Body of pancreas (tissue), 4 donors: Measurements from ENCODE around the gene PCK1. TPM values are rescaled to one million over a fixed set of nuclear protein-coding genes. Genes with fewer than 3 reads are reported as not detected.

Experiments
- ATAC-seq: fragments of 150-250 bp; one replicate; pipeline ENCODE4 v1.9.1; 2016
- DNase-seq, 4 donors: peaks; one replicate each; pipeline ENCODE4 v3.0.0-alpha.2; 2019
- H3K27ac ChIP-seq, 4 donors: fragments of 200-600 bp; sonication (generic); 1 replicate in 3 of 4; 2 replicates in 1 of 4; pipeline versions ENCODE4 v1.5.1 to v1.6.1; 2016 to 2019; ENCODE audit warnings: mild to moderate bottlenecking in 1 of 4, mixed read lengths in 1 of 4, moderate library complexity in 1 of 4
- H3K27me3 ChIP-seq, 2 donors: fragments of 200-600 bp; sonication (generic); one replicate each; pipeline ENCODE4 v1.6.0; 2016; ENCODE audit warnings: mild to moderate bottlenecking in 1 of 2
- H3K36me3 ChIP-seq, 2 donors: fragments of 200-600 bp; sonication (generic); replicated peaks in 1 of 2; 2 replicates each; pipeline ENCODE4 v1.5.1; 2016; ENCODE audit warnings: low read depth in 2 of 2; ENCODE audit not compliant: insufficient read depth in 1 of 2
- H3K4me1 ChIP-seq: fragments of 200-600 bp; sonication (generic); one replicate; pipeline ENCODE4 v1.6.0; 2016
- H3K4me3 ChIP-seq, 2 donors: fragments of 200-600 bp; sonication (generic); 1 replicate in 1 of 2; 2 replicates in 1 of 2; pipeline ENCODE4 v1.5.1; 2016 to 2019
- H3K9me3 ChIP-seq, 3 donors: fragments of 200-600 bp; sonication (generic); 1 replicate in 2 of 3; 2 replicates in 1 of 3; pipeline ENCODE4 v1.5.1; 2016
- POLR2A ChIP-seq, 3 donors: fragments of 450-650 bp; IDR thresholded peaks; one replicate each; pipeline ENCODE4 v1.6.1; 2016; ENCODE audit warnings: antibody characterized with exemption in 3 of 3, mild to moderate bottlenecking in 2 of 3
- WGBS, 2 donors: methylation state at CpG; one replicate each; pipeline ENCODE4 v1.1.5; 2017; 5-methylcytosine and 5-hydroxymethylcytosine counted together
- intact Hi-C: fragments of 100-400 bp; cut with DNase I; formaldehyde crosslinking; loops from one replicate; pipeline ENCODE4 v1.15.1; 2023
- total RNA-seq, 2 donors: library from RNA; depleted of rRNA; stranded (reverse); fragments of >200 nt; gene quantifications; one replicate each; pipeline ENCODE4 v1.1.0, GENCODE V29; 2016
- TF ChIP-seq, protein P1 (sequence below), 7 experiments: fragments of 450-650 bp in 4 of 7; fragments of 200-600 bp in 3 of 7; sonication (generic) in 3 of 7; IDR thresholded peaks; one replicate each; pipeline ENCODE4 v1.5.1; 2016 to 2019; ENCODE audit warnings: antibody characterized with exemption in 7 of 7

The PCK1 gene
- total RNA-seq, 2 donors from 2014 or later = 14.3 to 33.3 TPM

DNA sequence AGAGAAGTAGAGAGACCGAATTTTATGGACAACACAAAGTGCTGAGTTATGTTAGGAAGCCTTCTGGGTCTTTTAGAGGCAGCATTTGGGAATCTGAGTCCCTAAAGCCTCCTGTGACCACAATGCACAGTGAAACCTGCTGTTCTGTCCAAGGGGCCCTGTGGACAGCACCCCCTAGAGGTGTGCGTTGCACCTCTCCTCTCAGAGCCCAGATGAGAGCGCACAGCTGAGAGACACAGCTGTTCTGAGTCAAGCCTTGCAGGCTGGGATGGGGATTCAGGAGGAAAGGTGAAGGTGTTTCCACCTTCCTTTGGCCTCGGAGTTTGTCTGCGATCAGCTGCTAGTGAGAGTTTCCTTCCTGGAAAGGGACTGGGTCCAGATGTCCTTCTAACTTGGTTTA, 13.0 kb downstream of the PCK1 start:
- ATAC-seq = no peak
- Histone ChIP-seq H3K27ac (no peak overlapping the region), H3K9me3 (no peaks in the 10 kb centered on the region), H3K4me3 (no peak overlapping the region), H3K36me3 (no peaks in the 10 kb centered on the region), H3K27me3 (no peaks in the 10 kb centered on the region), H3K4me1 (no peaks in the 10 kb centered on the region)
- TF ChIP-seq, protein P1, sequence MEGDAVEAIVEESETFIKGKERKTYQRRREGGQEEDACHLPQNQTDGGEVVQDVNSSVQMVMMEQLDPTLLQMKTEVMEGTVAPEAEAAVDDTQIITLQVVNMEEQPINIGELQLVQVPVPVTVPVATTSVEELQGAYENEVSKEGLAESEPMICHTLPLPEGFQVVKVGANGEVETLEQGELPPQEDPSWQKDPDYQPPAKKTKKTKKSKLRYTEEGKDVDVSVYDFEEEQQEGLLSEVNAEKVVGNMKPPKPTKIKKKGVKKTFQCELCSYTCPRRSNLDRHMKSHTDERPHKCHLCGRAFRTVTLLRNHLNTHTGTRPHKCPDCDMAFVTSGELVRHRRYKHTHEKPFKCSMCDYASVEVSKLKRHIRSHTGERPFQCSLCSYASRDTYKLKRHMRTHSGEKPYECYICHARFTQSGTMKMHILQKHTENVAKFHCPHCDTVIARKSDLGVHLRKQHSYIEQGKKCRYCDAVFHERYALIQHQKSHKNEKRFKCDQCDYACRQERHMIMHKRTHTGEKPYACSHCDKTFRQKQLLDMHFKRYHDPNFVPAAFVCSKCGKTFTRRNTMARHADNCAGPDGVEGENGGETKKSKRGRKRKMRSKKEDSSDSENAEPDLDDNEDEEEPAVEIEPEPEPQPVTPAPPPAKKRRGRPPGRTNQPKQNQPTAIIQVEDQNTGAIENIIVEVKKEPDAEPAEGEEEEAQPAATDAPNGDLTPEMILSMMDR (IDR thresholded peaks at IDR 0.05) = no peak
- no peak for TF ChIP-seq POLR2A (IDR thresholded peaks at IDR 0.05)
- WGBS, 2 donors = 41 to 51% methylated on average over 5 of the region's 5 CpGs
- no peak for DNase-seq
- intact Hi-C loops = no loop called here

DNA sequence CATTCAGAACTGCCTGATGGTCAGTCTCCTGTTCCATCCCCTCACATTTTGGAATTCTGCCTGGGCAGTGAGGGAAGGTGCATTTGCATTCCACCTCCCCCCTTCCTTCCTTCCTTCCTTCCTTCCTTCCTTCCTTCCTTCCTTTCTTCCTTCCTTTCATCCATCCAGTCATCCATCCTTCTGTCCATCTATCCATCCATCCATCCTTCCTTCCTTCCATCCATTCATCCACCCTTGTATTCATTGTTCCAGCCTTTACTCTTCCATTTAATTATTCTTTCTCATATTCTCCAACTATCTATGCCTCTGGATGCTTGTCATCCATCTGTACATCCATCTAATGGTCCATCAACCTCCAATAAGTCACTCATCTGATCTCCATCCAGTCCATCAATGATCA, 14.0 kb downstream of the PCK1 start:
- Histone ChIP-seq H3K4me1 (peaks cover 2% of the 10 kb centered on the region), H3K9me3 (no peaks in the 10 kb centered on the region), H3K27ac (no peak overlapping the region), H3K4me3 (no peak overlapping the region), H3K36me3 (no peaks in the 10 kb centered on the region), H3K27me3 (no peaks in the 10 kb centered on the region)
- no peak for TF ChIP-seq POLR2A (IDR thresholded peaks at IDR 0.05)
- TF ChIP-seq, protein P1 (IDR thresholded peaks at IDR 0.05) = no peak
- DNase-seq (no peak), ATAC-seq (no peak)
- intact Hi-C loops = no loop called here

DNA sequence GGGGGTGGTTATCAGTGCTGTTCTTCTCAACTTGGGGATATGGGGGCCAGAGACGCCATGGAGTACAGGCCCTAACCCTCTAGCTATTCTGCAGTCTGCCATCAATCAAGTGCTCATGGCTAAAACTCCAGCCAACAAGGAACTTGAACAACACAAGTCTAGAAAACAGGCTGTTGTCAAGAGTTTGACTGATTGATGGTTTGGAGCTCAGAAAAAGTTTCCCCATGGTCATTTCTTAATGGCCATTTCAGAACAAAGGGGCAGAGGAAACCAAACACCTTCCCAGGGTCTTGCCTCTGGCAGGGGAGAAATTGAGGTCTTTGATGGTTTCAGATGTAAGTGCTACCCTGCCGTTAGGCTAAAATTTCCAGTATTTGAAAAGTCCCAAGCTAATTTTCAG, 15.1 kb downstream of the PCK1 start:
- intact Hi-C loops = no loop called here
- Histone ChIP-seq H3K4me3 (no peak overlapping the region), H3K27ac (no peak overlapping the region), H3K9me3 (no peaks in the 10 kb centered on the region), H3K27me3 (no peaks in the 10 kb centered on the region), H3K4me1 (peaks cover 4% of the 10 kb centered on the region), H3K36me3 (no peaks in the 10 kb centered on the region)
- DNase-seq (no peak), ATAC-seq (no peak)
- no peak for TF ChIP-seq POLR2A (IDR thresholded peaks at IDR 0.05)
- TF ChIP-seq, protein P1 (IDR thresholded peaks at IDR 0.05) = no peak
- 52 to 66% methylated on average over 2 of the region's 2 CpGs for WGBS, 2 donors

DNA sequence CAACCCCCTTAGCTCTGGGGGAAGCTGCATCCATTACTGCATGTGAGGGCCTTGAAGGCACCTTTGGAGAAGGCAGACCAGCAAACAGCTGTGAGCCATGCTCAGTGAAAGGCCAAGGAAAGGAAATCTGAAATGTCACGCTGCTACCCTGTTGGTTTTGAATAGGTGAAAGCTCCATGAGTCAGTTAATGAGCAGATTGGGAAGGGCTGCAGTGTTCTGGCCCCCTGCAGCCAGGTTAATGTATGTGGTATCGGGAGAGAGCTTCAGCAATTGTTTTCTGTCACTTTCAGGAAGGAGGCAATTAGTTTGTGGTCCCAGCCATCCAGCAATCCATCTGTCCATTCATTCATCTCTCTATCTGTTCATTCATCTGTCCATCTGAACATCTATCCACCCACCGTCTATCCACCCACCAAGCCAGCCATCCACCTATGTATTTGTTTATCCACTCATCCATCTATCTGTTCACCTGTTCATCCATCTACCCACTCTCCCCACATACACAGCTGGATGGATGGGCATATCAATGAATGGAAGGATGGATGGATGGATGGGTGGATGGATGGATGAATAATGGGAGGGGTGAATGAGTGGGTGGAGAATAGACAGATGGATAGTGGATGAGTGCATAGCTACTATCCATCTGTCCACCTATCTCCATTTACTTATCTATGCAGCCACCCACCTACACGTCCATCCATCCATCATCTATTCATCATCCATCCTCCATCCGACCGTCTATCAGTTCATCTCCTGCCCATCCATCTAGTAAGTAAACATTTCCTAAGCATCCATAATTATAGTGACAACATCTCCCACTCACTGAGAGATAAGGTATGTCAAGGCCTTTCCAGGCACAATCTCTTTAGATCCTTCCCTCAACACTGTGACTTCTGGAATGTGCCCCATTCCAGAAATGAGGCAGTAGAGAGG, 16.0 kb downstream of the PCK1 start:
- intact Hi-C loops = no loop called here
- DNase-seq (no peak), ATAC-seq (no peak)
- Histone ChIP-seq H3K4me1 (peaks cover 4% of the 10 kb centered on the region), H3K4me3 (no peak overlapping the region), H3K36me3 (no peaks in the 10 kb centered on the region), H3K9me3 (no peaks in the 10 kb centered on the region), H3K27ac (no peak overlapping the region), H3K27me3 (peaks cover 0 to under 1% of the 10 kb centered on the region in 2 donors)
- 50 to 56% methylated on average over 6 of the region's 6 CpGs for WGBS, 2 donors
- no peak for TF ChIP-seq POLR2A (IDR thresholded peaks at IDR 0.05)
- TF ChIP-seq, protein P1 (IDR thresholded peaks at IDR 0.05) = no peak
